Effector memory CD8-positive, alpha-beta T cell (primary cell): ENCODE measurements around the gene HOXB13.
"Not testable (repeated sequence)": the region's sequence is repeated elsewhere in the genome, so short reads cannot be mapped to it uniquely, and the experiment has no call there.

Source experiments
- ATAC-seq: fragments of 150-1000 bp; cut with Tn5 transposase; replicated peaks from 2 replicates; pipeline ENCODE4 v1.10.0; 2021; ENCODE audit warnings: mild to moderate bottlenecking, moderate library complexity
- DNase-seq, 3 experiments: peaks; one replicate each; pipeline ENCODE4 v3.0.0; 2021
- H3K27ac Mint-ChIP-seq, 2 donors: one replicate each; pipeline ENCODE4 v1.8.0; 2022; ENCODE audit warnings: mild to moderate bottlenecking in 2 of 2, mixed read lengths in 2 of 2, moderate library complexity in 2 of 2
- H3K27me3 Mint-ChIP-seq, 2 donors: one replicate each; pipeline ENCODE4 v1.8.0; 2022; ENCODE audit warnings: mixed read lengths in 2 of 2
- H3K36me3 Mint-ChIP-seq: one replicate; pipeline ENCODE4 v1.8.0; 2022; ENCODE audit warnings: mild to moderate bottlenecking, moderate library complexity, mixed read lengths; ENCODE audit not compliant: insufficient read depth
- H3K4me1 Mint-ChIP-seq, 2 donors: one replicate each; pipeline ENCODE4 v1.8.0; 2022; ENCODE audit warnings: low read depth in 2 of 2, mixed read lengths in 2 of 2
- H3K4me3 Mint-ChIP-seq, 2 donors: one replicate each; pipeline ENCODE4 v1.8.0; 2022; ENCODE audit warnings: mild to moderate bottlenecking in 2 of 2, mixed read lengths in 2 of 2, moderate library complexity in 2 of 2
- H3K9me3 Mint-ChIP-seq, 2 donors: one replicate each; pipeline ENCODE4 v1.8.0; 2022; ENCODE audit warnings: mixed read lengths in 2 of 2

The HOXB13 gene

GRCh38 chr17:48719642-48720265, 8.8 kb downstream of the HOXB13 start:
- H3K27me3 Mint-ChIP-seq = peaks cover 83 to 94% of the 10 kb centered on the region in 2 donors
- no peak overlapping the region for H3K27ac Mint-ChIP-seq
- DNase-seq (no peak), ATAC-seq (no peak)
- H3K9me3 Mint-ChIP-seq = no peaks in the 10 kb centered on the region
- H3K4me3 Mint-ChIP-seq = peak overlapping the region in 1 of 2 donors; percentile 66
- H3K36me3 Mint-ChIP-seq = peaks cover 38% of the 10 kb centered on the region
- H3K4me1 Mint-ChIP-seq = peaks cover 22% of the 10 kb centered on the region in 2 donors

GRCh38 chr17:48718761-48719641, 9.5 kb downstream of the HOXB13 start:
- ATAC-seq (peak; percentile 27), DNase-seq (no peak)
- Mint-ChIP-seq H3K27me3 (peaks cover 82 to 94% of the 10 kb centered on the region in 2 donors), H3K4me1 (peaks cover 14 to 15% of the 10 kb centered on the region in 2 donors), H3K9me3 (no peaks in the 10 kb centered on the region), H3K36me3 (peaks cover 30% of the 10 kb centered on the region), H3K27ac (peak overlapping the region; percentile 29 to 58), H3K4me3 (peak overlapping the region; percentile 47 to 66)

DNA sequence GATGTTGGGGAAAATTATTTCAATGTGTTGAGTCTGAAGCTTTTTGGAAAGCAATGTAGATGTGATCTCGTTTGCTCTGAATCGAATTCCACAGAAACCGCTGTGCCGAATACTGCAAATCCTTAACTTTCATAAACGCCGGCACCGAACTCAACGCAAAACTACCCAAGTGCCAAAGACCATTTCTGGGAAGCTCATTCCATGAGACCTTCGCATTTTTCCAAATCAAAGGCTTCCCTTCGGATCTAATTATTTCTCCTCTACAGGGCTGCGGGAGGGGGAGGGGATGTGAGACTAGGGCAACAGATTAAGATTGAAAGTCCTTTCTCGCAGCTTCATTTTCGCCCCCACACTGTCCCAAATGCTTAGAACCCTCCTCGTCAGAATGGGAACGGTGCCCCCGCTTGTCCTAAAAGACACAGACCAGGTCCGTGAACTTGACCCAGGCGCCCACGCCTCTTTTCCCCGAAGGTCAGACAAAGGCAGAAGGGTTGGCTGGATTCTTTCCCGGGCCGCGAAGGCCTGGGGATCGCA, 10.3 kb downstream of the HOXB13 start:
- H3K27ac Mint-ChIP-seq = peak overlapping the region; percentile 29 to 58

GRCh38 chr17:48717367-48718226, 11.0 kb downstream of the HOXB13 start:
- DNase-seq = no peak
- no peaks in the 10 kb centered on the region for H3K9me3 Mint-ChIP-seq
- H3K36me3 Mint-ChIP-seq = peaks cover 16% of the 10 kb centered on the region
- H3K4me1 Mint-ChIP-seq = peaks cover 4 to 7% of the 10 kb centered on the region in 2 donors
- H3K27ac Mint-ChIP-seq = no peak overlapping the region
- peak overlapping the region in 1 of 2 donors; percentile 19 for H3K4me3 Mint-ChIP-seq
- H3K27me3 Mint-ChIP-seq = peaks cover 80 to 94% of the 10 kb centered on the region in 2 donors
- ATAC-seq = no peak

More for the DNA sequence above, 10.3 kb downstream of the HOXB13 start:
- H3K4me3 Mint-ChIP-seq = peak overlapping the region; percentile 47 to 55
- DNase-seq = no peak
- peaks cover 23% of the 10 kb centered on the region for H3K36me3 Mint-ChIP-seq
- no peak for ATAC-seq
- peaks cover 82 to 94% of the 10 kb centered on the region in 2 donors for H3K27me3 Mint-ChIP-seq
- peaks cover 7 to 10% of the 10 kb centered on the region in 2 donors for H3K4me1 Mint-ChIP-seq
- no peaks in the 10 kb centered on the region for H3K9me3 Mint-ChIP-seq

DNA sequence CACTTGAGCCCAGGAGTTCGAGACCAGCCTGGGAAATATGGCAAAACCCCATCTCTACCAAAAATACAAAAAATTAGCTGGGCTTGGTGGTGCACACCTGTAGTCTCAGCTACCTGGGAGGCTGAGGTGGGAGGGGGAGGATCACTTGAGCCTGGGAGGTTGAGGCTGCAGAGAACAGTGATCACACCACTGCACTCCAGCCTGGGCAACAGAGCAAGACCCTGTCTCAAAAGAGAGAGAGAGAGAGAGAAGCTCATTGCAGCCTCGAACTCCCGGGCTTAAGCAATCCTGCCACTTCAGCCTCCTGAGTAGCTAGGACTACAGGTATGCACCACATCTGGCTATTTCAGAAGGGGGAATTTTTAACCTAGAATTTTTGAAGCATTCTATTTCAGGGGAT, 12.0 kb downstream of the HOXB13 start:
- not testable (repeated sequence) for H3K4me1 Mint-ChIP-seq, H3K27ac Mint-ChIP-seq, H3K9me3 Mint-ChIP-seq, DNase-seq, H3K4me3 Mint-ChIP-seq, ATAC-seq
- Mint-ChIP-seq H3K36me3 (peaks cover 15% of the 10 kb centered on the region), H3K27me3 (peaks cover 76 to 90% of the 10 kb centered on the region in 2 donors)

GRCh38 chr17:48715496-48716399, 12.8 kb downstream of the HOXB13 start:
- H3K27me3 Mint-ChIP-seq = peaks cover 77 to 90% of the 10 kb centered on the region in 2 donors
- peaks cover 15% of the 10 kb centered on the region for H3K36me3 Mint-ChIP-seq
- no peaks in the 10 kb centered on the region for H3K9me3 Mint-ChIP-seq
- ATAC-seq = no peak
- no peak overlapping the region for H3K4me3 Mint-ChIP-seq
- H3K27ac Mint-ChIP-seq = no peak overlapping the region
- DNase-seq = no peak
- H3K4me1 Mint-ChIP-seq = peaks cover 4 to 7% of the 10 kb centered on the region in 2 donors

- DNase-seq (no peak), ATAC-seq (no peak)
- no peaks in the 10 kb centered on the region for H3K9me3 Mint-ChIP-seq
- peaks cover 81 to 90% of the 10 kb centered on the region in 2 donors for H3K27me3 Mint-ChIP-seq
- no peak overlapping the region for H3K4me3 Mint-ChIP-seq
- peaks cover 2% of the 10 kb centered on the region for H3K36me3 Mint-ChIP-seq
- no peak overlapping the region for H3K27ac Mint-ChIP-seq
- peaks cover 0 to 3% of the 10 kb centered on the region in 2 donors for H3K4me1 Mint-ChIP-seq
Observed at GRCh38 chr17:48711128-48711527, 17.4 kb downstream of the HOXB13 start.

- no peak for DNase-seq
- Mint-ChIP-seq H3K9me3 (no peaks in the 10 kb centered on the region), H3K4me3 (no peak overlapping the region), H3K27ac (no peak overlapping the region), H3K36me3 (peaks cover 2% of the 10 kb centered on the region), H3K27me3 (peaks cover 68 to 92% of the 10 kb centered on the region in 2 donors), H3K4me1 (no peaks in the 10 kb centered on the region)
- ATAC-seq = no peak
Observed at GRCh38 chr17:48704361-48705248, 23.9 kb downstream of the HOXB13 start.

DNA sequence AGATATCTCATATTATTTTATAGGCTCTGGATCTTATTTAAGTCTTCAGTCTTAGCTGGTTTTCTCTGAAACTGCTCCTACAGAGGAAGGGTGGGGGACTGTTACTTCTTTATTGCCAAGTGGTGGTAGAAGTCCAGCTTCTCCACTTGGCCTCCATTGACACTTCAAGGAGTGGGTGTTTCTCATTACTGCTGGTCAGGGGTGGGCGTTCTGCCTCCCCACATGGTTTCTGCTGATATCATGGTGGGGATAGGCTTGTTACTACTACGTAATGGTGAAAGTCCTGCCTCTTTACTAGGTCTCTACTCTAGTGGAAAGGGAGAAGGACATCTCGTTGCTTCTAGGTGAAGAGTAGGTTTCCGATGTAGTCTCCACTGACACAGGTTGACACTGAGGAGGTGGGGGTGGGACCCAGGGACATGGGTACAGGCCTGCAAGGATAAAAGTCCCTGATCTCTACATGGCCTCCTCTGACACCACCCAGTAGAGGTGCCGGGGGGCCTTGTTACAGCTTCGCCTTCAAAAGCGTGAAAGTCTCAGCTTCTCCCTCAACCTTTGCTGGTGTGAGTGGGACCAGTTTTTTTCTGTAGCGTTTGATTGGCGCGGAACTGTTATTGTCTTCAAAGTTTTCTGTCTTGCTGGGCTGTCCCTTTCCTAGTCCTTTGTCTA, 26.6 kb downstream of the HOXB13 start:
- Mint-ChIP-seq H3K4me1 (no peaks in the 10 kb centered on the region), H3K36me3 (no peaks in the 10 kb centered on the region), H3K4me3 (no peak overlapping the region), H3K9me3 (no peaks in the 10 kb centered on the region), H3K27me3 (peaks cover 67 to 79% of the 10 kb centered on the region in 2 donors), H3K27ac (no peak overlapping the region)
- no peak for ATAC-seq
- no peak for DNase-seq

DNA sequence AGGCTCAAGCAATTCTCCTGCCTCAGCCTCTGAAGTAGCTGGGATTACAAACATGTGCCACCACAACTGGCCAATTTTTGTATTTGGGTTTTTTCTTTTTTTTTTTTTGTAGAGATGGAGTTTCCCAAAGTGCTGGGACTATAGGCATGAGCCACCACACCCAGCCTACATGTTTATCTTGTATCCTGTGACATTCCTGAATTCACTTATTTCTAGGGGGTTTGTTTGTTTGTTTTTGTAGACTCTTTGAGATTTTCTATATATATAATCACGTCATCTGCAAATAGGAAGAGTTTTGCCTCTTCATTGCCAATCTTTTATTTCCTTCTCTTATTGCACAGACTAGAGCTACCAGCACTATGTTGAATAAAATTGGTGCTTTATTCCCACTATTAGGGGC, 35.4 kb downstream of the HOXB13 start:
- H3K36me3 Mint-ChIP-seq = no peaks in the 10 kb centered on the region
- peaks cover 27 to 29% of the 10 kb centered on the region in 2 donors for H3K27me3 Mint-ChIP-seq
- H3K4me1 Mint-ChIP-seq = no peaks in the 10 kb centered on the region
- peaks cover 0 to 1% of the 10 kb centered on the region in 2 donors for H3K9me3 Mint-ChIP-seq
- no peak for ATAC-seq
- H3K27ac Mint-ChIP-seq = no peak overlapping the region
- H3K4me3 Mint-ChIP-seq = no peak overlapping the region
- no peak for DNase-seq

DNA sequence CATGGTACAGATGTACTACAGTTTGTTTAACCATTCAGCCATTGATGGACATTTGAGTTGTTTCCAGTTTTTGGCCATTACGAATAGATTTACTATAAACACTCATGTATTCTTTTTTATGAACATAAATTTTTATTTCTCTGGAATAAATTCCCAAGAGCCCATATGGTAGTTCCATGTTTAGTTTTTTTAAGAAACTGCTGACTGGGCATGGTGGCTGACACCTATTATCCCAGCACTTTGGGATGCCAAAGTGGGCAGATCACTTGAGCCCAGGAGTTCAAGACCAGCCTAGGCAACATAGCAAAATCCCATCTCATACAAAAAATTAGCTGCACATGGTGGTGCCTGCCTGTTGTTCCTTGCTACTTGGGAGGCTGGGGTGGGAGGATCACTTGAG, 36.5 kb downstream of the HOXB13 start:
- H3K4me1 Mint-ChIP-seq = no peaks in the 10 kb centered on the region
- no peak for ATAC-seq

More for the DNA sequence above, 36.5 kb downstream of the HOXB13 start:
- H3K27ac Mint-ChIP-seq = no peak overlapping the region
- no peaks in the 10 kb centered on the region for H3K36me3 Mint-ChIP-seq
- peaks cover 18 to 29% of the 10 kb centered on the region in 2 donors for H3K27me3 Mint-ChIP-seq
- peaks cover 0 to 1% of the 10 kb centered on the region in 2 donors for H3K9me3 Mint-ChIP-seq
- no peak overlapping the region for H3K4me3 Mint-ChIP-seq
- DNase-seq = no peak
